ENCODE results near the gene RPL19.

- TF ChIP-seq GABPA (IDR thresholded peaks at IDR 0.05 in 1 of 2, conservative IDR thresholded peaks at IDR 0.05 in 1 of 2) (no peak), CTCF (IDR thresholded peaks at IDR 0.05; ENCODE audit: low read depth, low read length, missing input control) (no peak), JUND (IDR thresholded peaks at IDR 0.05) (no peak), SP1 (IDR thresholded peaks at IDR 0.05) (no peak), REST (IDR thresholded peaks at IDR 0.05) (no peak)
These were observed 38.1 kb upstream of the RPL19 start for GRCh38 chr17:39161962-39162361.

Measured in liver (tissue), 3 donors.